Large intestine (tissue), 3 donors: ENCODE results near the gene ABCD3. TPM values are rescaled to one million over a fixed set of nuclear protein-coding genes. Genes with fewer than 3 reads are reported as not detected.
"Not testable (repeated sequence)": the region's sequence is repeated elsewhere in the genome, so short reads cannot be mapped to it uniquely, and the experiment has no call there.

Experiments used
- DNase-seq, 2 donors: peaks; one replicate each; pipeline versions ENCODE4 v3.0.0 to v3.0.0-alpha.2; 2013
- H3K27ac ChIP-seq: one replicate; pipeline ENCODE4 v1.5.1; 2013; ENCODE audit warnings: low read length
- H3K27me3 ChIP-seq: 2 replicates; pipeline ENCODE4 v1.6.1; 2013; ENCODE audit warnings: low read length; ENCODE audit not compliant: control insufficient read depth, insufficient read depth
- H3K36me3 ChIP-seq: 2 replicates; pipeline ENCODE4 v1.6.1; 2013; ENCODE audit warnings: low read length; ENCODE audit not compliant: control insufficient read depth, insufficient read depth
- H3K4me1 ChIP-seq: one replicate; pipeline ENCODE4 v1.6.1; 2013; ENCODE audit warnings: low read length; ENCODE audit not compliant: control insufficient read depth, insufficient read depth
- H3K4me3 ChIP-seq: one replicate; pipeline ENCODE4 v1.5.1; 2013; ENCODE audit warnings: low read length
- H3K9me3 ChIP-seq: one replicate; pipeline ENCODE4 v1.6.1; 2013; ENCODE audit warnings: mild to moderate bottlenecking, low read depth, low read length, moderate library complexity; ENCODE audit not compliant: control insufficient read depth
- WGBS: methylation state at CpG from one replicate; pipeline ENCODE4 v1.1.5; 2013; ENCODE audit warnings: low lambda C conversion rate; ENCODE audit not compliant: insufficient coverage; 5-methylcytosine and 5-hydroxymethylcytosine counted together
- polyA plus RNA-seq: library from polyadenylated mRNA; unstranded; fragments of 120-200 nt; gene quantifications from one replicate; pipeline ENCODE4 v1.2.1, GENCODE V29; 2013

Gene ABCD3
- polyA plus RNA-seq, 1 donor: 43.1 TPM

- Histone ChIP-seq H3K4me3 (no peak overlapping the region), H3K9me3 (no peaks in the 10 kb centered on the region), H3K36me3 (no peaks in the 10 kb centered on the region), H3K4me1 (peaks cover 28% of the 10 kb centered on the region), H3K27me3 (no peaks in the 10 kb centered on the region), H3K27ac (no peak overlapping the region)
- no peak for DNase-seq
- WGBS: no CpG with 5 or more reads among the region's 5 CpGs
These were observed 136.9 kb downstream of the ABCD3 start for GRCh38 chr1:94555091-94555490.

GRCh38 chr1:94559921-94560320 lies 141.7 kb downstream of the ABCD3 start:
- Histone ChIP-seq H3K27me3 (no peaks in the 10 kb centered on the region), H3K4me3 (no peak overlapping the region), H3K27ac (no peak overlapping the region), H3K9me3 (no peaks in the 10 kb centered on the region), H3K4me1 (peaks cover 11% of the 10 kb centered on the region), H3K36me3 (no peaks in the 10 kb centered on the region)
- WGBS: no CpG with 5 or more reads among the region's 1 CpG
- DNase-seq: peak in 1 of 2 donors; percentile 23

- WGBS: 100% methylated on average over 1 of the region's 1 CpG
These were observed 142.1 kb downstream of the ABCD3 start for GRCh38 chr1:94560333-94560732.

DNA sequence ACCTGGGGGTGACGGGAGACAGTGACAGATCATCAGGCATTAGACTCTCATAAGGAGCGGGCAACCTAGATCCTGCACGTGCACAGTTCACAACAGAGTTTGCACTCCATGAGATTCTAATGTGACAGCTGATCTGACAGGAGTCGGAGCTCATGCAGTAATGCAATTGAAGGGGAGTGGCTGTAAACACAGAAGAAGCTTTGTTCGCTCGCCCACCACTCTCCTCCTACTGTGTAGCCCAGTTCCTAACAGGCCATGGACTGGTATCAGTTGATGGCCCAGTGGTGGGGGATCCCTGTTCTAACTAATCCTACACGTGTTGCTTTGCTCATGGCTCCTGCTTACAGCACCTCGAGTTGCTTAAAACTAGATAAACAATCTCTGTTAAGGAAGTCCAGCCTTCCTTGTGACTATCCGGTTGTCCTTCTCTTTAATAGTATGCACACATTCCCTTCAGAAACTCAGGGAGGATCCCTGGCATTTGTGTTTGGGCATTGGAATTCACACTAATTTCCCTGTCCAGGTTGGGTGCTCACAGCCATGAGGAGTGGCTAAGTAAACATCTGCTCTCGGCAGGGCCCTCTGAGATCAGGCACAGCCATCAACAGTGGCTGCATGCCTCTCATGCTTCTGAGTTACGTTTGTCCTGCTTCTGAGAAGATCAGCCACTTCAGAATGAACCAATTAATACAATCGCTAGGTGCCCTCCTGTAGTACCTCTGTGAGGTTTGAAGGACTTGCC lies 144.5 kb downstream of the ABCD3 start:
- H3K4me1 ChIP-seq: peaks cover 11% of the 10 kb centered on the region
- peak in 1 of 2 donors; percentile 73 for DNase-seq
- no peak overlapping the region for H3K4me3 ChIP-seq
- no peaks in the 10 kb centered on the region for H3K27me3 ChIP-seq
- WGBS: no CpG with 5 or more reads among the region's 12 CpGs
- H3K9me3 ChIP-seq: no peaks in the 10 kb centered on the region
- no peaks in the 10 kb centered on the region for H3K36me3 ChIP-seq
- H3K27ac ChIP-seq: peak overlapping the region; percentile 44

More at GRCh38 chr1:94560333-94560732, 142.1 kb downstream of the ABCD3 start:
- Histone ChIP-seq H3K36me3 (no peaks in the 10 kb centered on the region), H3K27ac (no peak overlapping the region), H3K4me3 (no peak overlapping the region), H3K4me1 (peaks cover 11% of the 10 kb centered on the region), H3K9me3 (no peaks in the 10 kb centered on the region), H3K27me3 (no peaks in the 10 kb centered on the region)
- no peak for DNase-seq

DNA sequence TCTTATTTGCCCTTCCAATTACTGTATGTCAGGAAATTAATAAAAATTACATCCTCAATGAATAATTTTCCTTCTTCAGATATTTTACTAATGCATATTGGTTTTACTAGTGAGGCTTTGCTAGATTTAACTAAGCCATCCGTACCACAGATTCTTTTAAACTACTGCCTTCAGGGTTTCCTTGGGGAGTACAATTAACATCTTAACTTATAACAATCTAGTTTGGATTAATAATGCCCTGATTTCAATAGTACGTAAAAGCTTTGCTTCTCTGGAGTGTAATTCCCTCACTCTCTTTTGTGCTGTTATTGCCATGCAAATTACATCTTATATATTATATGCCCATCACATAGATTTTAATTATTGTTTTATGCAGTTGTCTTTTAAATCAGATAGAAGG lies 147.7 kb downstream of the ABCD3 start:
- no peaks in the 10 kb centered on the region for H3K36me3 ChIP-seq
- no peak overlapping the region for H3K27ac ChIP-seq
- no peak for DNase-seq
- no peak overlapping the region for H3K4me3 ChIP-seq
- H3K27me3 ChIP-seq: no peaks in the 10 kb centered on the region
- 100% methylated on average over 1 of the region's 2 CpGs for WGBS
- peaks cover 11% of the 10 kb centered on the region for H3K4me1 ChIP-seq
- H3K9me3 ChIP-seq: no peaks in the 10 kb centered on the region

GRCh38 chr1:94566436-94566835 lies 148.2 kb downstream of the ABCD3 start:
- 60% methylated on average over 1 of the region's 5 CpGs for WGBS
- not testable (repeated sequence) for DNase-seq

DNA sequence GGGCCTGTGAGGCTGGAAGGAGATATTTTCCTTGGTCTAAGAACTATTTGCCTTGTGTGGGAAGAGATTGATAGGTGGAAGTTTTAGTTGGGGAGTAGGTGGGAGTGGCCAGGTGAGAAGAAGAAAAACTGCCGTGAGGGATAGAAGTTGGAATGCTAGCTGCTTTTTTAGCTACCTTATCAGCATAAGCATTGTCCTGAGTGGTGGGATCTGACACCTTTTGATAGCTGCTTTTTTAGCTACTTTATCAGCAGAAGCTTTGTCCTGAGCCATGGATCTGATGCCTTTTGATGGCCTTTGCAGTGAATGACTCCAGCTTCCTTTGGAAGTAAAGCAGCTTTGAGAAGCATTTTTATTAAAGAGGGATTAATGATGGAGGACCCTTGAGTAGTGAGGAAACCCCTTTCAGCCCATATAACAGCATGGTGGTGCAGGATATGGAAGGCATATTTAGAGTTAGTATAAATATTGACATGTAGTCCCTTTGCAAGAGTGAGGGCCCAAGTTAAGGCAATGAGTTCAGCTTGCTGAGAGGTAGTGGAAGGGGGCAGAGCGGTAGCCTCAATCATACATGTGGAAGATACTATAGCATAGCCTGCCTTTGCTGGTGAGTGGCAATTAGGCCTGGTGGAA lies 149.9 kb downstream of the ABCD3 start:
- H3K27ac ChIP-seq: not testable (repeated sequence)
- WGBS: 90% methylated on average over 2 of the region's 2 CpGs

More at GRCh38 chr1:94566436-94566835, 148.2 kb downstream of the ABCD3 start:
- H3K36me3 ChIP-seq, H3K9me3 ChIP-seq, H3K4me3 ChIP-seq, H3K27ac ChIP-seq, H3K27me3 ChIP-seq: not testable (repeated sequence)
- H3K4me1 ChIP-seq: peaks cover 11% of the 10 kb centered on the region

More for the DNA sequence above, 149.9 kb downstream of the ABCD3 start:
- not testable (repeated sequence) for H3K36me3 ChIP-seq, H3K4me1 ChIP-seq, H3K4me3 ChIP-seq, H3K27me3 ChIP-seq, H3K9me3 ChIP-seq, DNase-seq

Other genes starting within 250 kb of the ABCD3 start
- gene ARHGAP29, start 180.8 kb upstream of the ABCD3 start, polyA plus RNA-seq: 10.7 TPM
- 66.7 TPM for gene F3, start 123.4 kb downstream of the ABCD3 start, polyA plus RNA-seq